HepG2 (cell line): ENCODE measurements around the gene DDAH2. TPM values are rescaled to one million over a fixed set of nuclear protein-coding genes. Genes with fewer than 3 reads are reported as not detected.

ENCODE experiments used
- ELF3 ChIP-seq: IDR thresholded peaks from 2 replicates; pipeline ENCODE4 v1.6.1; 2016; ENCODE audit warnings: missing genetic modification reagents, missing compliant biosample characterization
- HNRNPLL ChIP-seq: fragments of 200-400 bp; formaldehyde crosslinking; IDR thresholded peaks from 2 replicates; pipeline ENCODE4 v1.6.1; 2017; ENCODE audit warnings: mild to moderate bottlenecking, low read depth, low read length; ENCODE audit not compliant: poor library complexity, severe bottlenecking
- HOXA5 ChIP-seq: sonication (generic); formaldehyde crosslinking; IDR thresholded peaks from 2 replicates; pipeline ENCODE4 v1.4.0; 2020; ENCODE audit warnings: missing genetic modification reagents
- IKZF1 ChIP-seq: fragments of 450-650 bp; IDR thresholded peaks from 2 replicates; pipeline ENCODE4 v1.7.1; 2016
- MED8 ChIP-seq: sonication (generic); formaldehyde crosslinking; IDR thresholded peaks from 2 replicates; pipeline ENCODE4 v1.8.1; 2023; ENCODE audit warnings: mild to moderate bottlenecking, missing genetic modification reagents; ENCODE audit not compliant: insufficient replicate concordance
- MIXL1 ChIP-seq: IDR thresholded peaks from 2 replicates; pipeline ENCODE4 v1.6.1; 2016
- NFE2L1 ChIP-seq: sonication (generic); formaldehyde crosslinking; IDR thresholded peaks from 2 replicates; pipeline ENCODE4 v1.4.0; 2020; ENCODE audit warnings: missing genetic modification reagents, mild to moderate bottlenecking, borderline replicate concordance
- PCBP1 ChIP-seq: fragments of 200-400 bp; formaldehyde crosslinking; IDR thresholded peaks from 2 replicates; pipeline ENCODE4 v1.6.1; 2017; ENCODE audit warnings: mild to moderate bottlenecking, low read depth, low read length, borderline replicate concordance
- PITX1 ChIP-seq: sonication (generic); formaldehyde crosslinking; IDR thresholded peaks from 2 replicates; pipeline ENCODE4 v1.5.1; 2020; ENCODE audit warnings: mild to moderate bottlenecking, missing genetic modification reagents
- REL ChIP-seq: sonication (generic); formaldehyde crosslinking; conservative IDR thresholded peaks from 2 replicates; pipeline ENCODE4 v1.8.0; 2022; ENCODE audit warnings: mild to moderate bottlenecking, missing genetic modification reagents, moderate library complexity
- TEAD2 ChIP-seq: sonication (generic); formaldehyde crosslinking; IDR thresholded peaks from 2 replicates; pipeline ENCODE4 v1.9.0; 2021; ENCODE audit warnings: missing genetic modification reagents
- ZBTB20 ChIP-seq: sonication (generic); formaldehyde crosslinking; IDR thresholded peaks from 2 replicates; pipeline ENCODE4 v1.8.1; 2023; ENCODE audit warnings: missing genetic modification reagents, low read depth, mild to moderate bottlenecking, borderline replicate concordance
- ZFP41 ChIP-seq: sonication (generic); formaldehyde crosslinking; IDR thresholded peaks from 2 replicates; pipeline ENCODE4 v1.4.0; 2020; ENCODE audit warnings: mild to moderate bottlenecking, missing genetic modification reagents, borderline replicate concordance
- ZFP82 ChIP-seq: sonication (generic); formaldehyde crosslinking; IDR thresholded peaks from 2 replicates; pipeline ENCODE4 v1.5.1; 2020; ENCODE audit warnings: mild to moderate bottlenecking, missing genetic modification reagents, borderline replicate concordance
- ZMAT3 ChIP-seq: sonication (generic); formaldehyde crosslinking; conservative IDR thresholded peaks from 2 replicates; pipeline ENCODE4 v1.7.0; 2021; ENCODE audit warnings: missing genetic modification reagents
- ZNF292 ChIP-seq: sonication (generic); formaldehyde crosslinking; IDR thresholded peaks from 2 replicates; pipeline ENCODE4 v1.8.1; 2022; ENCODE audit warnings: mild to moderate bottlenecking, low read depth, missing genetic modification reagents, borderline replicate concordance
- ZNF547 ChIP-seq: sonication (generic); formaldehyde crosslinking; IDR thresholded peaks from 2 replicates; pipeline ENCODE4 v1.5.1; 2020; ENCODE audit warnings: mild to moderate bottlenecking, missing genetic modification reagents
- ZNF549 ChIP-seq: sonication (generic); formaldehyde crosslinking; IDR thresholded peaks from 2 replicates; pipeline ENCODE4 v1.5.0; 2020; ENCODE audit warnings: missing genetic modification reagents
- ZNF557 ChIP-seq: sonication (generic); formaldehyde crosslinking; IDR thresholded peaks from 2 replicates; pipeline ENCODE4 v1.4.0; 2020; ENCODE audit warnings: missing genetic modification reagents
- ZNF747 ChIP-seq: sonication (generic); formaldehyde crosslinking; IDR thresholded peaks from 2 replicates; pipeline ENCODE4 v1.8.1; 2023; ENCODE audit warnings: missing genetic modification reagents, mild to moderate bottlenecking, borderline replicate concordance
- ZNF75D ChIP-seq: sonication (generic); formaldehyde crosslinking; IDR thresholded peaks from 2 replicates; pipeline ENCODE4 v1.8.1; 2023; ENCODE audit warnings: missing genetic modification reagents, mild to moderate bottlenecking, borderline replicate concordance
- ZNF780A ChIP-seq: sonication (generic); formaldehyde crosslinking; IDR thresholded peaks from 2 replicates; pipeline ENCODE4 v1.8.0; 2022; ENCODE audit warnings: mild to moderate bottlenecking, missing genetic modification reagents, moderate library complexity
- ZNF816 ChIP-seq: sonication (generic); formaldehyde crosslinking; IDR thresholded peaks from 2 replicates; pipeline ENCODE4 v1.8.0; 2022; ENCODE audit warnings: missing genetic modification reagents, mild to moderate bottlenecking, borderline replicate concordance
- polyA plus RNA-seq, 8 experiments: library from polyadenylated mRNA; depleted of rRNA in 3 of 8; stranded (reverse) in 7 of 8; unstranded in 1 of 8; fragments of >200 nt; fragmentation: Illumina TruSeq in 4 of 8; extraction: Trizol in 4 of 8; gene quantifications; 2 replicates each; pipeline versions ENCODE4 v1.2.1 to v1.2.3, GENCODE V29; 2011 to 2016; ENCODE audit warnings: low read depth in 4 of 8, missing spikeins in 1 of 8, mixed read lengths in 1 of 8; ENCODE audit not compliant: insufficient read depth in 1 of 8
- total RNA-seq, 5 experiments: library from RNA; depleted of rRNA; stranded (reverse); fragments of >200 nt; fragmentation: Illumina TruSeq; extraction: Trizol; gene quantifications; 2 replicates each; pipeline ENCODE4 v1.2.3, GENCODE V29; 2016; ENCODE audit warnings: low read depth in 1 of 5
- TF ChIP-seq, protein P1 (sequence below): sonication (generic); formaldehyde crosslinking; IDR thresholded peaks from 2 replicates; pipeline ENCODE4 v1.4.0; 2020; ENCODE audit warnings: missing genetic modification reagents; ENCODE audit errors: not compliant biosample characterization
- TF ChIP-seq, protein P2 (sequence below): sonication (generic); formaldehyde crosslinking; IDR thresholded peaks from 2 replicates; pipeline ENCODE4 v1.4.0; 2020; ENCODE audit warnings: missing genetic modification reagents, borderline replicate concordance
- TF ChIP-seq, protein P3 (sequence below): IDR thresholded peaks from 2 replicates; pipeline ENCODE4 v1.6.1; 2016; ENCODE audit warnings: missing compliant biosample characterization, missing genetic modification reagents, borderline replicate concordance

DDAH2 gene
- total and polyA plus RNA-seq, 2 of the 13 experiments (the other 11 are each of a cell fraction or from before 2014, with no cell fraction given): 16.4 to 21.1 TPM

DNA sequence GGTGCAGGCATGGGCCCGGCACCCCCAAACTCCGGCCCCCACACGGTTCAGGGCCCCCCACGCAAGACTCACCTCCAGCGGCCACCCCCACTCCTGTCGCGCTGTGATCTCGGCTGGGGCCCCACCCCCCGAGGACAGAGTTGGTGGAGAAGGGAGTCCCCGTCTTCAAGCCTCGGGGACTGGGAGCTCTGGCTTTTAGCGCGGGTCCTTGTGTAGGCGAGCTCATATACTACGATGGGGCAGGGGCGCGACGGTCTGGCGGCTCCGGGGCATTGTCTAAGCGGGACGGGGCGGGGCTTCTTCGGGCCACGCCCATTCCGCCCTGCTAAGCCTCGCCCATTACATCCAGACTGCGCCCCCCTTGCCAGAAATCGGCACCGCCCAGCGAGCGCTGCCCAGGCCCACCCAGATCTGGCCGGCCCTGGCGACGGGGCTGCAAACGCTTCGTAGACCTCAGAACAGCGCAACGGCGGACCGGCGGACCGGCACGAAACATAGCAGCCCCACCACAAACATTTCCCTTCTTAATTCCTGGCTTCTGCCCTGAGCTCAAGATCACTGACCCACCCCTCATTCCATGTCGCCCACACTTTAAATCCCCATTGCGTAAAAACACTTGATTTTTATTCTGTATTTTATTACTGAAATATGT is 1.0 kb upstream of the DDAH2 start (continued):
- TF ChIP-seq IKZF1 (no peak), REL (0 out of 2 replicates have a peak, but pooled peaks have one; percentile 43), ZFP82 (peak; percentile 91; the same call in 1 of the 2 replicates), ZNF547 (no peak; the same call in 1 of the 2 replicates), ZNF747 (peak; percentile 67; the same call in 1 of the 2 replicates), PITX1 (CRISPR knock-in tag) (no peak; the same call in 1 of the 2 replicates), ZFP41 (CRISPR knock-in tag) (no peak), ZNF557 (no peak), HOXA5 (CRISPR knock-in tag) (no peak), NFE2L1 (CRISPR knock-in tag) (peak; percentile 73; the same call in 1 of the 2 replicates), TEAD2 (CRISPR knock-in tag) (no peak), ZNF292 (CRISPR knock-in tag) (no peak), PCBP1 (peak; percentile 97; the same call in 1 of the 2 replicates), ZMAT3 (CRISPR knock-in tag) (no peak; the same call in 1 of the 2 replicates), ZNF75D (no peak), ZBTB20 (CRISPR knock-in tag) (no peak; the same call in 1 of the 2 replicates), MED8 (peak; percentile 22), ZNF780A (CRISPR knock-in tag) (no peak), HNRNPLL (peak; percentile 61), ELF3 (CRISPR knock-in tag) (no peak), MIXL1 (CRISPR knock-in tag) (no peak), ZNF816 (CRISPR knock-in tag) (peak; percentile 92), ZNF549 (CRISPR knock-in tag) (0 out of 2 replicates have a peak, but pooled peaks have one; percentile 17)
- TF ChIP-seq, protein P1, sequence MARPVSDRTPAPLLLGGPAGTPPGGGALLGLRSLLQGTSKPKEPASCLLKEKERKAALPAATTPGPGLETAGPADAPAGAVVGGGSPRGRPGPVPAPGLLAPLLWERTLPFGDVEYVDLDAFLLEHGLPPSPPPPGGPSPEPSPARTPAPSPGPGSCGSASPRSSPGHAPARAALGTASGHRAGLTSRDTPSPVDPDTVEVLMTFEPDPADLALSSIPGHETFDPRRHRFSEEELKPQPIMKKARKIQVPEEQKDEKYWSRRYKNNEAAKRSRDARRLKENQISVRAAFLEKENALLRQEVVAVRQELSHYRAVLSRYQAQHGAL (CRISPR knock-in tag): no peak
- TF ChIP-seq, protein P2, sequence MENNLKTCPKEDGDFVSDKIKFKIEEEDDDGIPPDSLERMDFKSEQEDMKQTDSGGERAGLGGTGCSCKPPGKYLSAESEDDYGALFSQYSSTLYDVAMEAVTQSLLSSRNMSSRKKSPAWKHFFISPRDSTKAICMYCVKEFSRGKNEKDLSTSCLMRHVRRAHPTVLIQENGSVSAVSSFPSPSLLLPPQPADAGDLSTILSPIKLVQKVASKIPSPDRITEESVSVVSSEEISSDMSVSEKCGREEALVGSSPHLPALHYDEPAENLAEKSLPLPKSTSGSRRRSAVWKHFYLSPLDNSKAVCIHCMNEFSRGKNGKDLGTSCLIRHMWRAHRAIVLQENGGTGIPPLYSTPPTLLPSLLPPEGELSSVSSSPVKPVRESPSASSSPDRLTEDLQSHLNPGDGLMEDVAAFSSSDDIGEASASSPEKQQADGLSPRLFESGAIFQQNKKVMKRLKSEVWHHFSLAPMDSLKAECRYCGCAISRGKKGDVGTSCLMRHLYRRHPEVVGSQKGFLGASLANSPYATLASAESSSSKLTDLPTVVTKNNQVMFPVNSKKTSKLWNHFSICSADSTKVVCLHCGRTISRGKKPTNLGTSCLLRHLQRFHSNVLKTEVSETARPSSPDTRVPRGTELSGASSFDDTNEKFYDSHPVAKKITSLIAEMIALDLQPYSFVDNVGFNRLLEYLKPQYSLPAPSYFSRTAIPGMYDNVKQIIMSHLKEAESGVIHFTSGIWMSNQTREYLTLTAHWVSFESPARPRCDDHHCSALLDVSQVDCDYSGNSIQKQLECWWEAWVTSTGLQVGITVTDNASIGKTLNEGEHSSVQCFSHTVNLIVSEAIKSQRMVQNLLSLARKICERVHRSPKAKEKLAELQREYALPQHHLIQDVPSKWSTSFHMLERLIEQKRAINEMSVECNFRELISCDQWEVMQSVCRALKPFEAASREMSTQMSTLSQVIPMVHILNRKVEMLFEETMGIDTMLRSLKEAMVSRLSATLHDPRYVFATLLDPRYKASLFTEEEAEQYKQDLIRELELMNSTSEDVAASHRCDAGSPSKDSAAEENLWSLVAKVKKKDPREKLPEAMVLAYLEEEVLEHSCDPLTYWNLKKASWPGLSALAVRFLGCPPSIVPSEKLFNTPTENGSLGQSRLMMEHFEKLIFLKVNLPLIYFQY (CRISPR knock-in tag): no peak
- TF ChIP-seq, protein P3, sequence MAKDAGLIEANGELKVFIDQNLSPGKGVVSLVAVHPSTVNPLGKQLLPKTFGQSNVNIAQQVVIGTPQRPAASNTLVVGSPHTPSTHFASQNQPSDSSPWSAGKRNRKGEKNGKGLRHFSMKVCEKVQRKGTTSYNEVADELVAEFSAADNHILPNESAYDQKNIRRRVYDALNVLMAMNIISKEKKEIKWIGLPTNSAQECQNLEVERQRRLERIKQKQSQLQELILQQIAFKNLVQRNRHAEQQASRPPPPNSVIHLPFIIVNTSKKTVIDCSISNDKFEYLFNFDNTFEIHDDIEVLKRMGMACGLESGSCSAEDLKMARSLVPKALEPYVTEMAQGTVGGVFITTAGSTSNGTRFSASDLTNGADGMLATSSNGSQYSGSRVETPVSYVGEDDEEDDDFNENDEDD: no peak
